Prostate gland (tissue), 2 donors: ENCODE data around the gene PLCB4. TPM values are rescaled to one million over a fixed set of nuclear protein-coding genes. Genes with fewer than 3 reads are reported as not detected.
A peak's percentile ranks its signal among the peaks of the same experiment; 100 is the strongest.

ENCODE experiments used
- DNase-seq: peaks from one replicate; pipeline ENCODE4 v3.0.0-alpha.2; 2019; ENCODE audit warnings: low spot score
- H3K27ac ChIP-seq, 2 donors: fragments of 200-600 bp; sonication (generic); 2 replicates each; pipeline ENCODE4 v1.5.1; 2017 to 2019
- H3K27me3 ChIP-seq: fragments of 200-600 bp; sonication (generic); replicated peaks from 2 replicates; pipeline ENCODE4 v1.5.1; 2019; ENCODE audit not compliant: insufficient read depth
- H3K36me3 ChIP-seq, 2 donors: fragments of 200-600 bp; sonication (generic); 1 replicate in 1 of 2; 2 replicates in 1 of 2; pipeline versions ENCODE4 v1.5.1 to v1.8.1; 2017 to 2019
- H3K4me1 ChIP-seq: fragments of 200-600 bp; sonication (generic); replicated peaks from 2 replicates; pipeline ENCODE4 v1.5.1; 2019
- H3K4me3 ChIP-seq, 2 donors: fragments of 200-600 bp; sonication (generic); 2 replicates each; pipeline ENCODE4 v1.5.1; 2017 to 2019
- H3K9me3 ChIP-seq: fragments of 200-600 bp; sonication (generic); 2 replicates; pipeline ENCODE4 v1.5.1; 2017
- POLR2A ChIP-seq: fragments of 450-650 bp; IDR thresholded peaks from one replicate; pipeline ENCODE4 v1.6.1; 2016; ENCODE audit warnings: antibody characterized with exemption, mild to moderate bottlenecking
- POLR2AphosphoS5 ChIP-seq: sonication (generic); formaldehyde crosslinking; IDR thresholded peaks from one replicate; pipeline ENCODE4 v1.6.1; 2017; ENCODE audit warnings: antibody characterized with exemption
- WGBS: methylation state at CpG from one replicate; pipeline ENCODE4 v1.1.5; 2018; 5-methylcytosine and 5-hydroxymethylcytosine counted together
- intact Hi-C: fragments of 100-400 bp; cut with DNase I; formaldehyde crosslinking; loops from one replicate; pipeline ENCODE4 v1.14.2; 2022
- total RNA-seq, 2 donors: library from RNA; depleted of rRNA; stranded (reverse); fragments of >200 nt; gene quantifications; one replicate each; pipeline ENCODE4 v1.1.0, GENCODE V29; 2016
- TF ChIP-seq, protein P1 (sequence below), 4 experiments: fragments of 200-600 bp in 2 of 4; fragments of 450-650 bp in 2 of 4; sonication (generic) in 2 of 4; IDR thresholded peaks; 1 replicate in 3 of 4; 2 replicates in 1 of 4; pipeline ENCODE4 v1.5.1; 2016 to 2019; ENCODE audit warnings: antibody characterized with exemption in 4 of 4, mild to moderate bottlenecking in 2 of 4, moderate library complexity in 2 of 4

The PLCB4 gene
- total RNA-seq, 2 donors from 2014 or later, result 9.1 to 11.6 TPM

DNA sequence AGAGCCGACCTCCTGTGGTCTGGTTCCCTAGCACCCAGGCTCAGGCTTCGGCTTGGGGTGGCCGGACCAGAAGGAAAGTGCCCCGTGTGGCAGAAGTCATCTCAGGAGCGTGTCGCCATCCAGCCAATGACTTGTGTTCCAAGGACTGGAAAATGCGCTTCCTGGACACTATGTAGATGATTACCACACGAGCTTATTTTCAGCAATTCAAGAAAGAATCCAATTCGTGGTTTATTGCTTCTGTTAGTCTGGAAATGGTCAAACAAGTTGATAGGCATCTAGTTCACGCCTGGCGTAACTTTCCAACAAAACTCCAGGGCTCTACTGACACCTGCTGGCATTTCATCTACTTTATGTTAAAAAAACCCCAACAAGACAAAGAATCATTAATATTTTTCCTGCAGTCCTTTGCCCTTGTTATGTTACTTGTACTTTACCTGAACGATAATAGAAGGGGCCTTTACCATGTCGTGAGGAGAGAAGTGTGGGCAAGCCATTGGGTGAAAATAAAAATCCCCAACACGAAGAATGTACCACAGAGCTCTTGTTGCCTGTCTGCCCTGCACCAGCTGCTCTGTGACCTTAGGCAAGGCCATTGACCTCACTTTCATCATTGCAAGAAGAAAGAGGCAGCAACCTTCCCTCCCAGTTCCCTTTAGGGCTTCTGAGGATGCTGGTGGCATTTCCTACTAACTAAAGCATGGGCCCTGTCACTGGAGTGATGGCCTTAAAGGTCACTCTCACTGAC, 290.8 kb downstream of the PLCB4 start:
- peak; percentile 47 for DNase-seq
- intact Hi-C loops, result loop anchor here (1.0 to 10.0 kb wide), 4 partner anchors 292 to 605 kb away; partner anchors contain the start of gene PLCB4
- Histone ChIP-seq H3K36me3 (no peaks in the 10 kb centered on the region), H3K4me3 (no peak overlapping the region), H3K9me3 (no peaks in the 10 kb centered on the region), H3K4me1 (no peaks in the 10 kb centered on the region), H3K27me3 (no peaks in the 10 kb centered on the region), H3K27ac (no peak overlapping the region)
- WGBS, result 45% methylated on average over 14 of the region's 14 CpGs
- TF ChIP-seq, protein P1, sequence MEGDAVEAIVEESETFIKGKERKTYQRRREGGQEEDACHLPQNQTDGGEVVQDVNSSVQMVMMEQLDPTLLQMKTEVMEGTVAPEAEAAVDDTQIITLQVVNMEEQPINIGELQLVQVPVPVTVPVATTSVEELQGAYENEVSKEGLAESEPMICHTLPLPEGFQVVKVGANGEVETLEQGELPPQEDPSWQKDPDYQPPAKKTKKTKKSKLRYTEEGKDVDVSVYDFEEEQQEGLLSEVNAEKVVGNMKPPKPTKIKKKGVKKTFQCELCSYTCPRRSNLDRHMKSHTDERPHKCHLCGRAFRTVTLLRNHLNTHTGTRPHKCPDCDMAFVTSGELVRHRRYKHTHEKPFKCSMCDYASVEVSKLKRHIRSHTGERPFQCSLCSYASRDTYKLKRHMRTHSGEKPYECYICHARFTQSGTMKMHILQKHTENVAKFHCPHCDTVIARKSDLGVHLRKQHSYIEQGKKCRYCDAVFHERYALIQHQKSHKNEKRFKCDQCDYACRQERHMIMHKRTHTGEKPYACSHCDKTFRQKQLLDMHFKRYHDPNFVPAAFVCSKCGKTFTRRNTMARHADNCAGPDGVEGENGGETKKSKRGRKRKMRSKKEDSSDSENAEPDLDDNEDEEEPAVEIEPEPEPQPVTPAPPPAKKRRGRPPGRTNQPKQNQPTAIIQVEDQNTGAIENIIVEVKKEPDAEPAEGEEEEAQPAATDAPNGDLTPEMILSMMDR (IDR thresholded peaks at IDR 0.05), result peak; percentile 30 to 62 (median 56)
- no peak for TF ChIP-seq POLR2A
- TF ChIP-seq POLR2AphosphoS5, result no peak

DNA sequence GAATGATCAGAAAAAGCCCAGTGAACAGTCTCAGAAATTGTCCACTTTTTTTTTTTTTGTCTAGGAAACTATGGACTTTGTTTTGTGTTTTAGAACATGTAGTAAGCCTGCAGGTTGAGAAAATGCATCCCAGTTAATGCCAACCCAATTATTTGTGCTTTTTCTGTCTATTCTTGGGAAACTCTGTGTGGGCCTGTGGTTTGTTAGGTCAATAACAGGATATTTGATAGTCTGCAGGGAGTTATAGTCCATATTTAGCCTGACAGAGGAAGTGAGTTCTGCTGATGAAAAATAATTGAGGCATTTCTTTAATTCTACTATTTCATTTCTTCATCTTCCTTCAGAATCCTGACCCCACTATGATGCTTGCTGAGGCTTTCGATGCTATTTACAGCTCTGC, 291.5 kb downstream of the PLCB4 start:
- H3K36me3 ChIP-seq, result no peaks in the 10 kb centered on the region

DNA sequence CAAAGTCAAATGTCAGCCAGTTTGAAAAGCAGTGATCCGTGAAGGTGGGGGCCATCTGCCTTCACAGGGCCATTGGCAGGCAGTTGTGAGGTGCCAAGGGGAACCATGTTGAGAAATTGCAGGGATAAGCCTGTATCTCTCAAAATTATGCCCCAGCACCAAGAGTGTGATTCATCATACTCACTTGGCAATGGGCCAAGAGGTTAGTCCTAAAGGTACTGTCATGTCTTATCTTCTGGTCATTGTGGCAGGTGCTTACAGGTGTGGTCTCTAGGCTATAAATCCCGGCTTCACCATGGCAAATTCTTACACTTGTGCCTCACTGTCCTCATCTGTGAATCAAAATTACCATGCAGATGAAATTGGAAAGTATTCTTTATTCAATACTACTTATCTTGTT, 294.8 kb downstream of the PLCB4 start:
- TF ChIP-seq, protein P1 (IDR thresholded peaks at IDR 0.05), result no peak
- no peak for TF ChIP-seq POLR2A
- no peak for TF ChIP-seq POLR2AphosphoS5
- Histone ChIP-seq H3K9me3 (no peaks in the 10 kb centered on the region), H3K27me3 (no peaks in the 10 kb centered on the region), H3K36me3 (no peaks in the 10 kb centered on the region), H3K4me3 (no peak overlapping the region), H3K4me1 (no peaks in the 10 kb centered on the region), H3K27ac (no peak overlapping the region)
- 87% methylated on average over 2 of the region's 2 CpGs for WGBS
- DNase-seq, result no peak
- intact Hi-C loops, result loop anchor here (5.0 to 10.0 kb wide), 2 partner anchors 296 to 609 kb away; partner anchors contain the start of gene PLCB4

More for the DNA sequence above, 291.5 kb downstream of the PLCB4 start:
- Histone ChIP-seq H3K4me3 (no peak overlapping the region), H3K27ac (no peak overlapping the region), H3K4me1 (no peaks in the 10 kb centered on the region), H3K9me3 (no peaks in the 10 kb centered on the region), H3K27me3 (no peaks in the 10 kb centered on the region)
- DNase-seq, result no peak
- WGBS, result 90% methylated on average over 1 of the region's 1 CpG
- intact Hi-C loops, result loop anchor here (5.0 to 10.0 kb wide), 2 partner anchors 293 to 606 kb away; partner anchors contain the start of gene PLCB4
- TF ChIP-seq, protein P1 (IDR thresholded peaks at IDR 0.05), result no peak
- TF ChIP-seq POLR2A, result no peak
- no peak for TF ChIP-seq POLR2AphosphoS5

DNA sequence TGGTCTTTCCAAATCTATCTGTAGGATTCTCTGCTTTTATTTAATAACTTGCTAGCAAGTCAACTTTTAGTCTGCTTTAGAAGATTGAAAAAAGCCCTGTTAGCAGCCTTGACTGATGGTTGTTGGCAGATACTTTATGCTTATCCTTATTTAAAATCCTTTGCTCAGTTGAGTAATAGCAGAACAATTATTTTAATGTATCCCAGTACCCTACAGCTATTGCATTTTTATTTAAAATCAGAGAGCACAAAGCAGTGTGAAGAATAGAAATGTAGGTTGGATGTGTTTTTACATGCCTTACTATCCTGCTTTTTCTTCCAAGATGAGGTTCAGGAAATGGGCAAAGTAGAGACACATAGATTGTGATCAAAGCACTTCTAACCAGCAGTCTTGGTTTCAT, 298.4 kb downstream of the PLCB4 start:
- TF ChIP-seq, protein P1 (IDR thresholded peaks at IDR 0.05), result no peak
- no peak for TF ChIP-seq POLR2A
- no peak for TF ChIP-seq POLR2AphosphoS5
- no peak for DNase-seq
- intact Hi-C loops, result loop anchor here (10.0 kb wide), 1 partner anchor 613 kb away; no protein-coding TSS in a partner anchor
- H3K9me3 ChIP-seq, result no peaks in the 10 kb centered on the region
- H3K36me3 ChIP-seq, result no peaks in the 10 kb centered on the region
- no peak overlapping the region for H3K4me3 ChIP-seq
- no peaks in the 10 kb centered on the region for H3K27me3 ChIP-seq
- H3K27ac ChIP-seq, result no peak overlapping the region
- H3K4me1 ChIP-seq, result no peaks in the 10 kb centered on the region

DNA sequence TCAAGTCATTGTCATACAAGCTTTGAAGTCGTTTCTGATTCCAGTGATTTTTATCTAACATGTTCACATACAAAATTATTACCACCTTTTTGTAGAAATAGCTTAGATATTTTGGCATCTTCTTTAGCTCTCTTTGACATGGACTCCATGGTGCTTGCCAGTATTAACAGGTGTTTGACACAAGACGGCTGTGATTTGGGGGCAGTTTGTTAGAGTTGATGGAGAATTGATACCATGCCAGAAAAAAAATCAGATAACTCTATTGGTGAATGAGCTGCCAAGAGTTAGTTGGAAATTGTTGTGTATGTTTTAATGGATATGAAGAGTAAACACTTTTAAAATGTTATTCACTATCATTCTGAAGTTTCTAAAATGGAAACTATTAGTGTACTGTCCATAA, 298.9 kb downstream of the PLCB4 start:
- Histone ChIP-seq H3K36me3 (no peaks in the 10 kb centered on the region), H3K9me3 (no peaks in the 10 kb centered on the region), H3K27me3 (no peaks in the 10 kb centered on the region), H3K4me3 (no peak overlapping the region), H3K4me1 (no peaks in the 10 kb centered on the region), H3K27ac (no peak overlapping the region)
- TF ChIP-seq POLR2A, result no peak
- no peak for TF ChIP-seq POLR2AphosphoS5
- TF ChIP-seq, protein P1 (IDR thresholded peaks at IDR 0.05), result no peak
- no peak for DNase-seq
- intact Hi-C loops, result loop anchor here (10.0 kb wide), 1 partner anchor 613 kb away; no protein-coding TSS in a partner anchor
- 13% methylated on average over 2 of the region's 2 CpGs for WGBS
